Renal pelvis (tissue), 12 donors: ENCODE data around the gene MMADHC. TPM values are rescaled to one million over a fixed set of nuclear protein-coding genes. Genes with fewer than 3 reads are reported as not detected.

Experiments
- DNase-seq: peaks from one replicate; pipeline ENCODE4 v3.0.0-alpha.2; 2013
- long read RNA-seq, 16 experiments: transcript quantifications; one replicate each; lab custom pipeline, GENCODE V29; 2026
- polyA plus RNA-seq, 3 donors: library from polyadenylated mRNA; unstranded; fragments of 120-200 nt; gene quantifications; one replicate each; pipeline ENCODE4 v1.2.1, GENCODE V29; 2013; ENCODE audit not compliant: insufficient read length in 3 of 3

Gene MMADHC
- polyA plus RNA-seq: 100 to 1,000 TPM; 103 to 109 (median 109) TPM
- long read RNA-seq, donor 1, transcript MMADHC-201 (8 exons, 1,436 nt): major isoform, 66 of 75 reads
- long read RNA-seq, donor 1, partial matches to known transcripts: 5 of 75 reads
- long read RNA-seq, donor 1, other reads (novel, unspliced or antisense): 0 of 75 reads
- long read RNA-seq, donor 2, transcript MMADHC-201 (8 exons, 1,436 nt): major isoform, 69 of 80 reads
- long read RNA-seq, donor 2, transcript MMADHC-203 (7 exons, 1,726 nt): minor isoform, 6 of 80 reads
- long read RNA-seq, donor 2, partial matches to known transcripts: 5 of 80 reads
- long read RNA-seq, donor 2, other reads (novel, unspliced or antisense): 0 of 80 reads
- long read RNA-seq, donor 3, transcript MMADHC-201 (8 exons, 1,436 nt): major isoform, 52 of 54 reads
- long read RNA-seq, donor 3, partial matches to known transcripts: 0 of 54 reads
- long read RNA-seq, donor 3, other reads (novel, unspliced or antisense): 0 of 54 reads
- long read RNA-seq, donor 4, transcript MMADHC-201 (8 exons, 1,436 nt): major isoform, 65 of 70 reads
- long read RNA-seq, donor 4, partial matches to known transcripts: 0 of 70 reads
- long read RNA-seq, donor 4, other reads (novel, unspliced or antisense): 0 of 70 reads
- long read RNA-seq, donor 5, transcript MMADHC-201 (8 exons, 1,436 nt): major isoform, 48 of 50 reads
- long read RNA-seq, donor 5, partial matches to known transcripts: 0 of 50 reads
- long read RNA-seq, donor 5, other reads (novel, unspliced or antisense): 0 of 50 reads
- long read RNA-seq, donor 6, transcript MMADHC-201 (8 exons, 1,436 nt): major isoform, 51 of 55 reads
- long read RNA-seq, donor 6, partial matches to known transcripts: 0 of 55 reads
- long read RNA-seq, donor 6, other reads (novel, unspliced or antisense): 0 of 55 reads
- long read RNA-seq, donor 7, transcript MMADHC-201 (8 exons, 1,436 nt): major isoform, 60 of 64 reads
- long read RNA-seq, donor 7, partial matches to known transcripts: 0 of 64 reads
- long read RNA-seq, donor 7, other reads (novel, unspliced or antisense): 0 of 64 reads
- long read RNA-seq, donor 8, transcript MMADHC-201 (8 exons, 1,436 nt): major isoform, 26 of 26 reads
- long read RNA-seq, donor 8, partial matches to known transcripts: 0 of 26 reads
- long read RNA-seq, donor 8, other reads (novel, unspliced or antisense): 0 of 26 reads
- long read RNA-seq, donor 9, transcript MMADHC-203 (7 exons, 1,726 nt): minor isoform, 5 of 93 reads
- long read RNA-seq, donor 9, transcript MMADHC-201 (8 exons, 1,436 nt): major isoform, 73 of 93 reads
- long read RNA-seq, donor 9, partial matches to known transcripts: 15 of 93 reads
- long read RNA-seq, donor 9, other reads (novel, unspliced or antisense): 0 of 93 reads
- long read RNA-seq, donor 10, transcript MMADHC-201 (8 exons, 1,436 nt): major isoform, 35 of 47 reads
- long read RNA-seq, donor 10, partial matches to known transcripts: 9 of 47 reads
- long read RNA-seq, donor 10, other reads (novel, unspliced or antisense): 0 of 47 reads
- long read RNA-seq, donor 11, transcript MMADHC-201 (8 exons, 1,436 nt): major isoform, 43 of 49 reads
- long read RNA-seq, donor 11, transcript MMADHC-203 (7 exons, 1,726 nt): minor isoform, 6 of 49 reads
- long read RNA-seq, donor 11, partial matches to known transcripts: 0 of 49 reads
- long read RNA-seq, donor 11, other reads (novel, unspliced or antisense): 0 of 49 reads
- long read RNA-seq, donor 12, transcript MMADHC-201 (8 exons, 1,436 nt): major isoform, 66 of 83 reads
- long read RNA-seq, donor 12, transcript MMADHC-203 (7 exons, 1,726 nt): minor isoform, 8 of 83 reads
- long read RNA-seq, donor 12, partial matches to known transcripts: 8 of 83 reads
- long read RNA-seq, donor 12, other reads (novel, unspliced or antisense): 0 of 83 reads
- long read RNA-seq, donor 13, transcript MMADHC-201 (8 exons, 1,436 nt): major isoform, 44 of 56 reads
- long read RNA-seq, donor 13, partial matches to known transcripts: 11 of 56 reads
- long read RNA-seq, donor 13, other reads (novel, unspliced or antisense): 0 of 56 reads
- long read RNA-seq, donor 14: 0 reads
- long read RNA-seq, donor 15, transcript MMADHC-201 (8 exons, 1,436 nt): major isoform, 66 of 75 reads
- long read RNA-seq, donor 15, partial matches to known transcripts: 6 of 75 reads
- long read RNA-seq, donor 15, other reads (novel, unspliced or antisense): 0 of 75 reads
- long read RNA-seq, donor 16, transcript MMADHC-203 (7 exons, 1,726 nt): minor isoform, 5 of 79 reads
- long read RNA-seq, donor 16, transcript MMADHC-201 (8 exons, 1,436 nt): major isoform, 73 of 79 reads
- long read RNA-seq, donor 16, partial matches to known transcripts: 0 of 79 reads
- long read RNA-seq, donor 16, other reads (novel, unspliced or antisense): 0 of 79 reads

- peak; percentile 96 for DNase-seq
These were observed at the start of gene MMADHC for GRCh38 chr2:149587220-149587949. MMADHC (minus strand) TSS chr2:149587775; CDS start chr2:149587097, 678 bp downstream.

DNA sequence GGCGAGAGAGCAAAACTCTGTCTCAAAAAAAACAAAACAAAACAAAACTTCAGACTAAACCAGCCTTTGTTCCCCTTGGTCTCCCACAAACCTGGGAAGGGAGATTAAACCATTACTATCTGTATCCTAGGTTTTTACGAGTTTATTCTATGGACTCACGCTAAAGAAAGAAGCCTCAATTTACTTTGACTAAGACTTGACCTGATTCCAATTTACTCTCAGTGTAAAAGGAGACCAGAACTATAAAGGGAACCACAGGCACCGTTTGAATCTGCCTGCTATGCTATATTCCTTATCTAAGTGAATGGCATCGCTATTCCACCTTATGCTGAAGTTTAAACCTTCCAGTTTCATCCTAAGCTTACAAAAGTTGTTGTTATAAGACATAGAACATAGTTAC is 46.5 kb upstream of the MMADHC start:
- DNase-seq: no peak

DNA sequence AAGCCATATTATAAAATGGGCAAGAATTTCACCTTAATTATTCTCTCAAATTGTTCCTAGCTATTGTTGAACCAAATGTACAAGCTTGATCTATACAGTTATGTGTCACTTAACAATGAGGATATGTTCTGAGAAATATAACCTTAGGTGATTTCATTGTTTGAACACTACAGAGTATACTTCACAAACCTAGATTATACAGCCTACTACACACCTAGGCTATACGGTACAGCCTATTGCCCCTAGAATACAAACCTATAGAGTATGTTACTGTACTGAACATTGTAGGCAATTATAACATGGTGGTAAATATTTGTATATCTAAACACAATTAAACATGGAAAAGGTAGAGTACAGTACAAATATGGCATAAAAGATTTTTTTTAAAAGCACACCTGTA is 42.9 kb upstream of the MMADHC start:
- no peak for DNase-seq

DNA sequence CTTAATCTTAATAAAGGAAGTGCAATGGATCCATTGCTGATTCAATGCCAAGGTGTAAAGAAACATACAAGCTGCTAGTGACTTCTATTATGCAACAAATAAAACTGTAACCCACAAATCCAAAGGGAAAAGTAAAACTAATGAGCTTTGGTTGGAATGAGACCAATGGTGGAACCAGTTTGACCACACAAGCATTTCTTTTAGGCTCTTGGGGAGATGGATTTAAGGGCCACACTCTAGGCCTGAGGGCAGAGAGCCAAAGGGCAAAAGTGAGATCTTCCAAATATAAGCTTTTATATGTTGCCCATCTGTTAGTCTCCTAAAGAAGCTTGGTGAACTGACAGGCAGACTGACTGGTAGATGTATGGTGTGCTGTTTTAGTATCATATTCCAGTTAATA is 41.5 kb upstream of the MMADHC start:
- no peak for DNase-seq

GRCh38 chr2:149627111-149627801 is 39.7 kb upstream of the MMADHC start:
- no peak for DNase-seq

GRCh38 chr2:149625671-149626070 is 38.1 kb upstream of the MMADHC start:
- DNase-seq: no peak

- no peak for DNase-seq
These were observed 37.7 kb upstream of the MMADHC start for GRCh38 chr2:149625271-149625670.

GRCh38 chr2:149622343-149622742 is 34.8 kb upstream of the MMADHC start:
- no peak for DNase-seq

DNA sequence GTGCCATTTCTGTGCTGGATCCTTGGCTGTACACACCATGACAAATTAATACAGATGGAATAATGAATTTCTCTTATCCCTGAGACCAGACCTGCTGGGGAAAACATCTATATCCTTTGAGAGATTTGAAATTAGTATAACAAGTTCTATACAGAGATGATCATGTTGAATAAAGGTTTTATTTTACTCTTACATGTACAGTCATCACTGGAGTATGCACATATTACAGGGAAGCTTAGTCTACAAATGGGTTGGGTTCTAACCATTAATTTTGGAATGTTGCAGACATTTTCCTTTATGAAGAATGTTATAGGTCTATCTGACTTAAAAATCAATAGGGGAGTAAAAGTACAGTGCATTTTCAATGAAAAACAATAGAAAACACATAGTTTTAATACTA is 29.9 kb upstream of the MMADHC start:
- no peak for DNase-seq

GRCh38 chr2:149616681-149617456 is 29.3 kb upstream of the MMADHC start:
- DNase-seq: no peak

DNA sequence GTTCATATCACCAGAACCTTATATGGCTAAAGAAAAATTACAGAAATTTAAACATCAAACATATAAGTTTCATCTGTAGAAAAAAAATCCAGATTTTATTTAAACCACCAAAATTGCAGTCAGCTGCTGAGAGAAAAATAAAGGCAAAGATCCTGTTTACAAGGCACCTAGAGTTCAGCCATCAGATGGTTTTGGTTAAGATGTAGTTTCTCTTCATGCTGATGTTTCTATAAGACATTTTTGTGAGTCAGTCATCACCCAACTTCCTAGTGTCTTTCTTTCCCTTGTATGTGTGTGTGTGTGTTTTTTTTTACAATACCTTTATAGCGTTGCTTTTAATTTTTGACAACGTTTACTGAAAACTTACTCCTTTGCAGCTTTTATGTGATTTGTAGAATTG is 26.1 kb upstream of the MMADHC start:
- no peak for DNase-seq

DNA sequence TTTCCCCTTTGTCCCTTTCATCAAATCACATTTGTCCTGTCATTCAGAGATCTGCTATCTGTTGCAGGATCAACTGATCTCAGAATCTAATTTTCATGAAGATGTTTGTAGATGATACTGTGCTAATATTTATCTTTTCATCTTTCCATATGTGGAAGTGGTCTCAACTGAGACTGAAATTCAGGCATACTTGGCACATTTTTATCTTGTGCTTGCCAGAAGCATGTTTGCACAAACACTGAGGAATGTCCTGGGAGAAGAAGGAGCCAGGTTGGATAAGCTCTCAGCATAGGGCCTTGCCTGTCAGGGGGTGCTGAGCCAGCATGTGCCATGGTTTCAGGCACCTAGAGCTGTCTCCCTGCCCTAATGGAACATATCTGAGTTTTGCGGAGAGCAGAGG is 24.5 kb upstream of the MMADHC start:
- no peak for DNase-seq

GRCh38 chr2:149611100-149611820 is 23.7 kb upstream of the MMADHC start:
- DNase-seq: no peak

GRCh38 chr2:149606251-149606811 is 18.8 kb upstream of the MMADHC start:
- DNase-seq: no peak

- no peak for DNase-seq
These were observed 15.7 kb upstream of the MMADHC start for GRCh38 chr2:149603248-149603647.

- DNase-seq: no peak
These were observed 13.7 kb upstream of the MMADHC start for GRCh38 chr2:149601141-149601796.
